EL (cell line): ENCODE results near the gene CDC14A.

Source experiments
- DNase-seq: peaks from one replicate; pipeline ENCODE4 v3.0.0-alpha.2; 2016

The CDC14A gene

GRCh38 chr1:100499194-100499811, 147.0 kb downstream of the CDC14A start:
- DNase-seq, result no peak

- peak; percentile 12 for DNase-seq
Observed at GRCh38 chr1:100502052-100502792, 149.9 kb downstream of the CDC14A start.

- DNase-seq, result no peak
Observed at GRCh38 chr1:100506217-100506616, 153.9 kb downstream of the CDC14A start.

GRCh38 chr1:100510451-100510850, 158.1 kb downstream of the CDC14A start:
- no peak for DNase-seq

- DNase-seq, result no peak
Observed at GRCh38 chr1:100511058-100511457, 158.8 kb downstream of the CDC14A start.

GRCh38 chr1:100511773-100512172, 159.5 kb downstream of the CDC14A start:
- DNase-seq, result no peak

- no peak for DNase-seq
Observed at GRCh38 chr1:100512803-100513352, 160.6 kb downstream of the CDC14A start.

GRCh38 chr1:100516857-100517256, 164.6 kb downstream of the CDC14A start:
- no peak for DNase-seq

- DNase-seq, result no peak
Observed at GRCh38 chr1:100517515-100517914, 165.2 kb downstream of the CDC14A start.

- DNase-seq, result no peak
Observed at GRCh38 chr1:100518023-100518422, 165.7 kb downstream of the CDC14A start.

GRCh38 chr1:100523038-100523652, 170.8 kb downstream of the CDC14A start:
- DNase-seq, result no peak

GRCh38 chr1:100524355-100524754, 172.0 kb downstream of the CDC14A start:
- DNase-seq, result no peak

GRCh38 chr1:100526894-100527293, 174.6 kb downstream of the CDC14A start:
- no peak for DNase-seq

- DNase-seq, result no peak
Observed at GRCh38 chr1:100528871-100529270, 176.6 kb downstream of the CDC14A start.

- no peak for DNase-seq
Observed at GRCh38 chr1:100530141-100530540, 177.8 kb downstream of the CDC14A start.

GRCh38 chr1:100530880-100531487, 178.7 kb downstream of the CDC14A start:
- DNase-seq, result peak; percentile 10

- no peak for DNase-seq
Observed at GRCh38 chr1:100532645-100533044, 180.3 kb downstream of the CDC14A start.

GRCh38 chr1:100535264-100535663, 183.0 kb downstream of the CDC14A start:
- DNase-seq, result no peak

GRCh38 chr1:100536031-100536430, 183.7 kb downstream of the CDC14A start:
- DNase-seq, result no peak

GRCh38 chr1:100538913-100539835, 186.9 kb downstream of the CDC14A start:
- peak; percentile 41 for DNase-seq

- peak; percentile 48 for DNase-seq
Observed at GRCh38 chr1:100539836-100540536, 187.7 kb downstream of the CDC14A start.

- no peak for DNase-seq
Observed at GRCh38 chr1:100542285-100542684, 190.0 kb downstream of the CDC14A start.
